ENCODE results near the gene NHLRC4.

GRCh38 chr16:590815-591200 is 24.0 kb downstream of the NHLRC4 start:
- TF ChIP-seq ZNF501 (tag by site-specific recombination; IDR thresholded peaks at IDR 0.05): no peak
- TF ChIP-seq ZNF549 (tag by site-specific recombination; IDR thresholded peaks at IDR 0.05): no peak
- TF ChIP-seq CTCF (tag by site-specific recombination; IDR thresholded peaks at IDR 0.05): no peak
- TF ChIP-seq ZBTB6 (tag by site-specific recombination; IDR thresholded peaks at IDR 0.05): no peak
- TF ChIP-seq, protein P1, sequence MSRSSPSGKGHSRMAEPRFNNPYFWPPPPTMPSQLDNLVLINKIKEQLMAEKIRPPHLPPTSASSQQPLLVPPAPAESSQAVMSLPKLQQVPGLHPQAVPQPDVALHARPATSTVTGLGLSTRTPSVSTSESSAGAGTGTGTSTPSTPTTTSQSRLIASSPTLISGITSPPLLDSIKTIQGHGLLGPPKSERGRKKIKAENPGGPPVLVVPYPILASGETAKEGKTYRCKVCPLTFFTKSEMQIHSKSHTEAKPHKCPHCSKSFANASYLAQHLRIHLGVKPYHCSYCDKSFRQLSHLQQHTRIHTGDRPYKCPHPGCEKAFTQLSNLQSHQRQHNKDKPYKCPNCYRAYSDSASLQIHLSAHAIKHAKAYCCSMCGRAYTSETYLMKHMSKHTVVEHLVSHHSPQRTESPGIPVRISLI (tag by site-specific recombination; IDR thresholded peaks at IDR 0.05): no peak
- no peak for TF ChIP-seq ZNF629 (tag by site-specific recombination; IDR thresholded peaks at IDR 0.05)
- TF ChIP-seq MZF1 (tag by site-specific recombination; IDR thresholded peaks at IDR 0.05; ENCODE audit: borderline replicate concordance): no peak
- TF ChIP-seq ZNF10 (tag by site-specific recombination; IDR thresholded peaks at IDR 0.05): no peak

All from HEK293 (cell line).